ENCODE measurements around the gene CCDC7. TPM values are rescaled to one million over a fixed set of nuclear protein-coding genes. Genes with fewer than 3 reads are reported as not detected.
"Not testable (repeated sequence)": the region's sequence is repeated elsewhere in the genome, so short reads cannot be mapped to it uniquely, and the experiment has no call there.

The CCDC7 gene
- total and polyA plus RNA-seq, 2 donors = 2.7 to 31.0 TPM

DNA sequence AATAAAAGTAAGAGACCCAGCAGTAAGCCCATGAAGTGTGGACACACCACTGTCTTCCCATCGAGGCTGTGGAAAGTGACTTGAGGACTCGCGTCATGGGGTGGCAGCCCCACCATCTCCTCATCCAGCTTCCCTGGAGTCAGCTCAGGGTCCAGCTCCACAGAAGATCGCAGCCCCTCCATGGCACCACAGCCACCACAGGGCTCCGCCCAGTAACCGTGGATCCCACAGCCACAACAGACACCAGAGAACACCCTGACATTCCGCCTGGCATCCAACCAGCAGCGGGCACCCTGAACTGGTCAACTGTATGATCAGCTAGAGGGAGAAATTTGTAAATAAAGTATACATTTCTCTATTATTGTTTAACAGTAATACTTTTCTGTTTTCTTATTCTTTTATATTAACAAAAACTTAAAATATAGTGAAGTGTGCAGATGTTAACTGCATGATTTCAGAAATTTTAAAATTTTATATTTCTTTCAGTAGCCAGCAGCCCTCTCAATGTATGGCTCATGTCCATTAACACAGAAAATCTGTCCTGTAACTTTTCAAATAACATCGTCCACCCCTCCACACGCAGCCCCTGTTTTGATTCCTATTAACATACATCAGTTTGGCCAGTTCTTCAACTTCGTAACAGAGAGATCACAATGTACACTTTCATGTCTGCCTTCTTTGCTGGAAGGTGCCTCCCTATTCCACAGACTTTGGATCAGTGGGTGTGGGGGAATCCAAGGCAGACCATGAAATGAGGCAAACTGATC, 442.4 kb downstream of the CCDC7 start:
- 96% methylated on average over 11 of the region's 11 CpGs for WGBS
- no peaks in the 10 kb centered on the region for H3K4me1 ChIP-seq (ENCODE audit: control insufficient read depth in 2 of 2, insufficient read depth in 2 of 2, low read length in 2 of 2)
- H3K27ac ChIP-seq (ENCODE audit: low read depth in 1 of 2, low read length in 1 of 2) = no peak overlapping the region
- no peaks in the 10 kb centered on the region for H3K36me3 ChIP-seq (ENCODE audit: control insufficient read depth in 2 of 2, insufficient read depth in 2 of 2, low read length in 1 of 2)
- H3K9me3 ChIP-seq (ENCODE audit: control insufficient read depth in 2 of 2, insufficient read depth in 1 of 2, low read length in 1 of 2) = no peaks in the 10 kb centered on the region
- DNase-seq (ENCODE audit: low read depth in 6 of 9, low spot score in 9 of 9) = no peak
- no peak overlapping the region for H3K4me3 ChIP-seq (ENCODE audit: low read length in 2 of 2)
- H3K27me3 ChIP-seq (ENCODE audit: control insufficient read depth in 2 of 2, insufficient read depth in 1 of 2, low read length in 1 of 2) = no peaks in the 10 kb centered on the region

DNA sequence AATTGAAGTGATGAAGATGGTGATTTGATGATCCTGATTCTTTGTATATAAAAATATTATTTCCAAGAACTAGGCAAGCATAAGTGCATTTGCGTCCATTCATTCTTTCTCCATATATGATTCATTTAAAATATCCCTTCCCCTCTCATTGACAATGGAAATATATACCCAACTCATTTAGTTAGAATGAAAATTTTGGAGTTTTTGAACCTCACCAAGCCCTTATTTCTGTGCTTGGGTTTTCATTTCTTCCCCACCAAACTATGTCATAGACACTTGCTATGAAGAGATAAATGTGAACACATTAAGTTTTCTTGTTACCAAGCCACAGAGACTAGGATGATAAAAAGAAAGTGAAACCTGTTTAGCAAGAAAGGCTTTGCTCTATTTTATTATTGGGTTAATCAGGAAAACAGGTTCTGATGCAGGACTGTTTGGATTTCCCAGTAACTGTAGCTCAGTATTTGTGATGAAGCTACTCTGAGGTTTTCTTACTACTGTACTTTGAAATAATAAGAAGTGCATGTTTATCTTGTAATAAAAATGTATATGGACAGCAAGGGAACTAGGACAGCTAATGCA, 443.8 kb downstream of the CCDC7 start:
- no peaks in the 10 kb centered on the region for H3K27me3 ChIP-seq (ENCODE audit: control insufficient read depth in 2 of 2, insufficient read depth in 1 of 2, low read length in 1 of 2)
- DNase-seq (ENCODE audit: low read depth in 6 of 9, low spot score in 9 of 9) = no peak
- H3K27ac ChIP-seq (ENCODE audit: low read depth in 1 of 2, low read length in 1 of 2) = no peak overlapping the region
- no peaks in the 10 kb centered on the region for H3K9me3 ChIP-seq (ENCODE audit: control insufficient read depth in 2 of 2, insufficient read depth in 1 of 2, low read length in 1 of 2)
- no peak overlapping the region for H3K4me3 ChIP-seq (ENCODE audit: low read length in 2 of 2)
- H3K36me3 ChIP-seq (ENCODE audit: control insufficient read depth in 2 of 2, insufficient read depth in 2 of 2, low read length in 1 of 2) = no peaks in the 10 kb centered on the region
- 96% methylated on average over 1 of the region's 1 CpG for WGBS
- H3K4me1 ChIP-seq (ENCODE audit: control insufficient read depth in 2 of 2, insufficient read depth in 2 of 2, low read length in 2 of 2) = no peaks in the 10 kb centered on the region

DNA sequence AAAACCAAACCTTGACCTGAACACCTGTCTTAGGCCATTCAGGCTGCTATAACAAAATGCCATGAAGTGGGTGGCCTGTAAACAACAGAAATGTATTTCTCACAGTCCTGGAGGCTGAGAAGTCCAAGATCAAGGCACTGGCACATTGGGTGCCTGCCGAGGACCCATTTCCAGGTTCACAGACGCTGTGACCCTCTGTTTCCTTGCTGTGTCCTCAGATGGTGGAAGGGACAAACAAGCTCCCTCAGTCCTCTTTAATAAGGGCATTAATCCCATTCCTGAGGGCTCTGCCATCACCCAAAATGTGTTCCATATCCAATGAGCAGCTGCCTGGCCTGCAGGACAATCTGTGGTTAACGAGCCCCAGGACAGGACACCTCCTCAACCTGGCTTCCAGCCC, 444.5 kb downstream of the CCDC7 start:
- Histone ChIP-seq H3K27me3 (ENCODE audit: control insufficient read depth in 2 of 2, insufficient read depth in 1 of 2, low read length in 1 of 2) (no peaks in the 10 kb centered on the region), H3K9me3 (ENCODE audit: control insufficient read depth in 2 of 2, insufficient read depth in 1 of 2, low read length in 1 of 2) (no peaks in the 10 kb centered on the region), H3K36me3 (ENCODE audit: control insufficient read depth in 2 of 2, insufficient read depth in 2 of 2, low read length in 1 of 2) (no peaks in the 10 kb centered on the region), H3K4me3 (ENCODE audit: low read length in 2 of 2) (no peak overlapping the region), H3K27ac (ENCODE audit: low read depth in 1 of 2, low read length in 1 of 2) (no peak overlapping the region), H3K4me1 (ENCODE audit: control insufficient read depth in 2 of 2, insufficient read depth in 2 of 2, low read length in 2 of 2) (no peaks in the 10 kb centered on the region)
- 96% methylated on average over 3 of the region's 3 CpGs for WGBS
- DNase-seq (ENCODE audit: low read depth in 6 of 9, low spot score in 9 of 9) = no peak

DNA sequence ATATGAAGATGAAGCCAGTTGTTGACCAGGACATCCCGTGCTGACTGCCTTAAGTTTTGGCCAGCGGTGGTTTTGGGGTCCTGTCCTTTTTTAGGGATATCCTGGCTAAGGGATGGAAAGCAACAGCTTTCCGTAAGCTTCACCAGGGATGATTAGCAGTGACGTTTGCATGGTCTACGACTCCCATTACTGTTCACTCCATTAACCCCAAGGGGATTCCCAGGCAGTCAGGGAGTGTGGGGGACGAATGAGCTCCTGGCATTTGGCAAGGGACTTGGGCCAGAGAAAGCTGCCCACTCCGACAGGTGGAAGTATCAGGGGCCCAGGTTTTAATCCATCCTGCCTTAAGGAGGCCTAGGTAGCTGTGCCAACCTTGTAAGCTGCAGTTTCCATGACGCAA, 445.3 kb downstream of the CCDC7 start:
- DNase-seq (ENCODE audit: low read depth in 6 of 9, low spot score in 9 of 9) = no peak
- 95% methylated on average over 8 of the region's 8 CpGs for WGBS

DNA sequence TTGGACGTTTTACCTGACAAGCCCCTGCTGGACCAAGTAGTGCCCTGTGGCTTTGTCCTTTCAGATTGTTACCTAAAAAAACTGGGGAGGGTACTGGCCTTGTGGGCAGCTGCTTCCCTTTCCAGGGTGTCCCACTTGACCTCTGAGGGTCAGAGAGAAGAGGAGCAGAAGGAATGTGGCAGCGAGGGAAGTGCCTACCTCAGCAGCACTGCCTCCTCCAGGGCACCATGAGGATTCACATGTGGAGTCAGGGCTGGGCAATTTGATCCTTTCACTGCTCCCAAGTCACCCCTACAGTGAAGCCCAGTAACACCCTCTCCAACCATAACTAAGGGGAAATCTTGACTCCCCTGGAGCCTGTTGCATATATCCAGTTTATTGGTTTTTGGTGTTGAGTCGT, 447.5 kb downstream of the CCDC7 start:
- DNase-seq (ENCODE audit: low read depth in 6 of 9, low spot score in 9 of 9) = no peak
- H3K27ac ChIP-seq (ENCODE audit: low read depth in 1 of 2, low read length in 1 of 2) = no peak overlapping the region
- peaks cover 0 to 8% of the 10 kb centered on the region in 2 donors for H3K36me3 ChIP-seq (ENCODE audit: control insufficient read depth in 2 of 2, insufficient read depth in 2 of 2, low read length in 1 of 2)
- H3K4me1 ChIP-seq (ENCODE audit: control insufficient read depth in 2 of 2, insufficient read depth in 2 of 2, low read length in 2 of 2) = no peaks in the 10 kb centered on the region
- no peaks in the 10 kb centered on the region for H3K9me3 ChIP-seq (ENCODE audit: control insufficient read depth in 2 of 2, insufficient read depth in 1 of 2, low read length in 1 of 2)
- no peak overlapping the region for H3K4me3 ChIP-seq (ENCODE audit: low read length in 2 of 2)
- no peaks in the 10 kb centered on the region for H3K27me3 ChIP-seq (ENCODE audit: control insufficient read depth in 2 of 2, insufficient read depth in 1 of 2, low read length in 1 of 2)
- 64% methylated on average over 3 of the region's 3 CpGs for WGBS

More for the DNA sequence above, 445.3 kb downstream of the CCDC7 start:
- Histone ChIP-seq H3K27ac (ENCODE audit: low read depth in 1 of 2, low read length in 1 of 2) (no peak overlapping the region), H3K4me3 (ENCODE audit: low read length in 2 of 2) (no peak overlapping the region), H3K27me3 (ENCODE audit: control insufficient read depth in 2 of 2, insufficient read depth in 1 of 2, low read length in 1 of 2) (no peaks in the 10 kb centered on the region), H3K4me1 (ENCODE audit: control insufficient read depth in 2 of 2, insufficient read depth in 2 of 2, low read length in 2 of 2) (no peaks in the 10 kb centered on the region), H3K36me3 (ENCODE audit: control insufficient read depth in 2 of 2, insufficient read depth in 2 of 2, low read length in 1 of 2) (peaks cover 0 to under 1% of the 10 kb centered on the region in 2 donors), H3K9me3 (ENCODE audit: control insufficient read depth in 2 of 2, insufficient read depth in 1 of 2, low read length in 1 of 2) (no peaks in the 10 kb centered on the region)

DNA sequence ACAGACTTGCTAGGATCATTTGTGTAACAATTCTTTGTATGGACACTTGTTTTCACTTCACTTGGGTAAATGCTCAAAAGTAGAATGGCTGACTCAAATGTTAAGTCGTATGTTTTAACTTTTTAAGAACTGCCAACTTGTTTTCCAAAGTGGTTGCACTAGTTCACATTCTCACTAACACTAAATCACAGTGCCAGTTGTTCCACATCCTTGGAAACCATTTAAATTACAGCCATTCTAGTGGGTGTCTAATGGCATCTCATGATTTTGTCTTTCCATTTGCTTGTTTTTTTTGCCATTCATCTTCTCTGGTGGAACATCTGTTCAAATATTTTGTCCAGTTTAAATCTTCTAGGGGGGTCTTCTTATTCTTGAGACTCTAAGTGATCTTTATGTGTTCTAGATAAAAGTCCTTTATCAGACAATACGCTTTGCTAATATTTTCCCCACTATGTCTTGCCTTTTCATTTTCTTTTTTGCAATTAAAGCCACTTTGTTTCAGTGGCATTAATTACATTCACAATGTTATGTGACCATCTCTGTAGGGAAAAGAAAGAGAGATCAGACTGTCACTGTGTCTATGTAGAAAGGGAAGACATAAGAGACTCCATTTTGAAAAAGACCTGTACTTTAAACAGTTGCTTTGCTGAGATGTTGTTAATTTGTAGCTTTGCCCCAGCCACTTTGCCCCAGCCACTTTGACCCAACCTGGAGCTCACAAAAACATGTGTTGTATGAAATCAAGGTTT, 448.1 kb downstream of the CCDC7 start:
- H3K36me3 ChIP-seq (ENCODE audit: control insufficient read depth in 2 of 2, insufficient read depth in 2 of 2, low read length in 1 of 2) = peaks cover 0 to 11% of the 10 kb centered on the region in 2 donors
- no peak for DNase-seq (ENCODE audit: low read depth in 6 of 9, low spot score in 9 of 9)
- no peak overlapping the region for H3K4me3 ChIP-seq (ENCODE audit: low read length in 2 of 2)
- H3K4me1 ChIP-seq (ENCODE audit: control insufficient read depth in 2 of 2, insufficient read depth in 2 of 2, low read length in 2 of 2) = no peaks in the 10 kb centered on the region
- 98% methylated on average over 2 of the region's 2 CpGs for WGBS
- H3K27me3 ChIP-seq (ENCODE audit: control insufficient read depth in 2 of 2, insufficient read depth in 1 of 2, low read length in 1 of 2) = no peaks in the 10 kb centered on the region
- H3K9me3 ChIP-seq (ENCODE audit: control insufficient read depth in 2 of 2, insufficient read depth in 1 of 2, low read length in 1 of 2) = no peaks in the 10 kb centered on the region
- no peak overlapping the region for H3K27ac ChIP-seq (ENCODE audit: low read depth in 1 of 2, low read length in 1 of 2)

DNA sequence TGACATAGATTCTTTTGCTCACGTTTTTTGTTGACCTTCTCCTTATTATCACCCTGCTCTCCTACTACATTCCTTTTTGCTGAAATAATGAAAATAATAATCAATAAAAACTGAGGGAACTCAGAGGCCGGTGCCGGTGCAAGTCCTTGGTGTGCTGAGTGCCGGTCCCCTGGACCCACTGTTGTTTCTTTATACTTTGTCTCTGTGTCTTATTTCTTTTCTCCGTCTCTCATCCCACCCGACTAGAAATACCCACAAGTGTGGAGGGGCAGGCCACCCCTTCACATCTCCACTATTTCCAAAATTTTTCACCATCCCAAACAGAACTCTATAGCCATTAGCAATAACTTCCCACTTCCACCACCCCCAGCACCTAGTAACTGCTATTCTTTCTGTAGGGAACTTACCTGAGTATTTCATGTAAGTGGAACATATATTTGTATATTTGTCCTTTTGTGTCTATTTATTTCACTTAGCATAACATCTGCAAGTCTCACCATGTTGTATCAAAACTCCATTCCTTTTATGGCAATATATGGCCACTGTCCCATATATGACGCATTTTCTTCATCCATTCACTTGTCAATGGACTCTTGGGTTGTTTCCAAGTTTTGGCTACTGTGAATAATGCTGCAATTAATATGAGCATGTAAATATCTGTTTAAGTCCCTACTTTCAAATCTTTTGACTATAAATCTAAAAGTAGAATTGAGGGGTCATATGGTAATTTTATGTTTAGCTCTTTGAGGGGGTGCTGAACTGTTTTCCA, 449.4 kb downstream of the CCDC7 start:
- 98% methylated on average over 7 of the region's 7 CpGs for WGBS
- H3K27me3 ChIP-seq (ENCODE audit: control insufficient read depth in 2 of 2, insufficient read depth in 1 of 2, low read length in 1 of 2); H3K27ac ChIP-seq (ENCODE audit: low read depth in 1 of 2, low read length in 1 of 2); DNase-seq (ENCODE audit: low read depth in 6 of 9, low spot score in 9 of 9); H3K9me3 ChIP-seq (ENCODE audit: control insufficient read depth in 2 of 2, insufficient read depth in 1 of 2, low read length in 1 of 2); H3K4me3 ChIP-seq (ENCODE audit: low read length in 2 of 2); H3K4me1 ChIP-seq (ENCODE audit: control insufficient read depth in 2 of 2, insufficient read depth in 2 of 2, low read length in 2 of 2): not testable (repeated sequence)
- peaks cover 0 to 11% of the 10 kb centered on the region in 2 donors for H3K36me3 ChIP-seq (ENCODE audit: control insufficient read depth in 2 of 2, insufficient read depth in 2 of 2, low read length in 1 of 2)

DNA sequence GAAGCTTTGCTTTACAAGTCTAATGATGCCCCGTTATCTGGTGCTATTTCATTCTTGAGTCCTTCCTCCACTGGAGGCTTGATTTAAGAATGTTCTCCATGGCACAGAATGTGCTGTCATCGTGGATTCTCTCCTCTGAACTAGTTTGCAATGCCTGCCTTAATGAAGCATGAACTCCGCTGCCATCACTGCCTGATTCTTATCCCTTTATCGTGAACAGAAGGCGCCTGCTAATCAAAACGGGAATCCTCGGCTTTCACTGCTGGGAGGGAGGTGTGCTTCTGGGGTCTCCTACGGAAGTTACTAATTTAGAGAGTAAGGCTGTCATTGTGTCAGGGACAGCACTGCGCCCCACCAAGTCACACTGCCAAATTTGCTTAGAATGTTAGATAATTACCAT, 455.9 kb downstream of the CCDC7 start:
- no peak for DNase-seq (ENCODE audit: low read depth in 6 of 9, low spot score in 9 of 9)
- Histone ChIP-seq H3K27me3 (ENCODE audit: control insufficient read depth in 2 of 2, insufficient read depth in 1 of 2, low read length in 1 of 2) (no peaks in the 10 kb centered on the region), H3K36me3 (ENCODE audit: control insufficient read depth in 2 of 2, insufficient read depth in 2 of 2, low read length in 1 of 2) (peaks cover 6 to 18% of the 10 kb centered on the region in 2 donors), H3K4me3 (ENCODE audit: low read length in 2 of 2) (no peak overlapping the region), H3K9me3 (ENCODE audit: control insufficient read depth in 2 of 2, insufficient read depth in 1 of 2, low read length in 1 of 2) (no peaks in the 10 kb centered on the region), H3K27ac (ENCODE audit: low read depth in 1 of 2, low read length in 1 of 2) (no peak overlapping the region), H3K4me1 (ENCODE audit: control insufficient read depth in 2 of 2, insufficient read depth in 2 of 2, low read length in 2 of 2) (no peaks in the 10 kb centered on the region)
- 98% methylated on average over 9 of the region's 9 CpGs for WGBS
